NCI-H1694 (cell line): ENCODE data around the gene SPATA33.
A peak's percentile ranks its signal among the peaks of the same experiment; 100 is the strongest.
"Not testable (repeated sequence)": the region's sequence is repeated elsewhere in the genome, so short reads cannot be mapped to it uniquely, and the experiment has no call there.

Experiments
- DNase-seq: peaks from one replicate; lab custom pipeline; 2025; lab: John Stamatoyannopoulos, UW

Gene SPATA33

GRCh38 chr16:89664238-89664637 lies 6.6 kb downstream of the SPATA33 start:
- not testable (repeated sequence) for DNase-seq

- not testable (repeated sequence) for DNase-seq
These were observed 9.4 kb downstream of the SPATA33 start for GRCh38 chr16:89667000-89667399.

DNA sequence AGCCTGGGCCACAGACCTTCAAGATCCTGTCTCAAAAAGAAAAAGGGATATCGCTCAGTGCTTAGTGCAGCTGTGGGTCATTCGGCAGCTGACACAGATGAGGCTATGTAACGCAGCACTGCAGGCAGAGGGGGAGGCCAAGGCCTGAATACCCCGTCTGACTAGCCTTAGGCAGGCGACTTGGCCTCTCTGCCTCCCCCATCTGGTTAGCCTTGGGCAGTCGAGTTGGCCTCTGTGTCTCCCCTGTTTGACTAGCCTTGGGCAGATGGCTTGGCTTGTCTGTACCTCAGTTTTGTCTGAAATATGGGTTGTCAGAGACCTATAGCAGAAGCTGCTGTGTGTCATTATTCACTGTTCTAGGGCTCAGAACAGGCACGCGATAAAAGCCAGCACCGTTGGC lies 10.0 kb downstream of the SPATA33 start:
- no peak for DNase-seq

DNA sequence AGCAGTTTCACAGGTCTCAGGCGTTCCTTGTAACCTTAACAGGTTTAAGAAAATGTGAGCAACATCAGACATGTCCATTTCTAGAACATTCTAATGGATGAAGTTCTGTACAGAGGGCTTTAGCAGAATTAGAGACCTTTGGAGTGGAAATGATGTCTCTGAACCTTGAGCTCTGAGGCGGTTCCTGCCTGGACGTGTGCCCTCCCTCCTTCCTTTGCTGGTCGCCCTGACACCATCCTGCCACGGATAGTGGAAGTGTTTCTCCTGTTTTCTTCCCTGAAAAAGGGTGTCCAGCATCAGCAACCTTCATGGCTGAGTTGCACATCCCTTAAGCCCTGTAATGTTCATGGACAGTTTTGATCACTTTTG lies 11.1 kb downstream of the SPATA33 start:
- no peak for DNase-seq

GRCh38 chr16:89669755-89670154 lies 12.1 kb downstream of the SPATA33 start:
- DNase-seq = no peak

- DNase-seq = no peak
These were observed 13.1 kb downstream of the SPATA33 start for GRCh38 chr16:89670496-89671431.

- DNase-seq = not testable (repeated sequence)
These were observed 13.9 kb downstream of the SPATA33 start for GRCh38 chr16:89671565-89671964.

DNA sequence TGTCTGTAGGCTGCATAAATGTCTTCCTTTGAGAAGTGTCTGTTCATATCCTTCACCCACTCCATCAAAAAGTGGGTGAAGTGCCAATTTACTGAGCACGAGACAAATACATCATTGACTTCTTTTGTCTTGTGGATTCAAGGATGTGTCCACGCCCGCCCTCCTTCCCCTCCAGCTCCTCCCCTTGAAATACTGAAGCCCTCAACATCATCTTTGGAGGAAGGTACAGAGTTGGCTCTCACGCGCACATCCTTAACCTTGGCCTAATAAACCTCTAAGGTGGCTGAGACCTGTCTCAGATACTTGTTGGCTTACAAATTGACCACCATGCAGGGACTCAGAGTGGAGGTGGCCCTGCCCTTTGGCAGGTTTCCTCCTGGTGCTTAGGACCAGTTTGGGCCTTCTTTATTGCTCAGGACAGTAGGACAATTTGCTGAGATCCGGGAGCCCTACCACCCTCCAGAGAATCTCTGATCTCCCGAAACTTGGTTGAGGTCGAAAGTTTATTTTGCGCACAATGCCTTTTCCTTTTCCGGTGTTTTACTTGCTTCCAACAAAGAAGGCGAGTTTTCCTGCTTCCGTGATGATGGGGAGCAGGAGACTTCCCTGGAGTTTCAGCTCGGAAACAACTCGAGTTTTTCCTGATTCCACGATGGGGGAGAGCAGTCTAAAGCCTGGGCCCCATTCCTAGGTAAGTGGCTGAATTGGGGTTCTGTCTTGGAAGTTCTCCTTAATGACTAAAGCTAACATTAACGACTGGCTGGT lies 14.7 kb downstream of the SPATA33 start:
- DNase-seq = no peak

- DNase-seq = no peak
These were observed 20.6 kb downstream of the SPATA33 start for GRCh38 chr16:89678258-89678657.

DNA sequence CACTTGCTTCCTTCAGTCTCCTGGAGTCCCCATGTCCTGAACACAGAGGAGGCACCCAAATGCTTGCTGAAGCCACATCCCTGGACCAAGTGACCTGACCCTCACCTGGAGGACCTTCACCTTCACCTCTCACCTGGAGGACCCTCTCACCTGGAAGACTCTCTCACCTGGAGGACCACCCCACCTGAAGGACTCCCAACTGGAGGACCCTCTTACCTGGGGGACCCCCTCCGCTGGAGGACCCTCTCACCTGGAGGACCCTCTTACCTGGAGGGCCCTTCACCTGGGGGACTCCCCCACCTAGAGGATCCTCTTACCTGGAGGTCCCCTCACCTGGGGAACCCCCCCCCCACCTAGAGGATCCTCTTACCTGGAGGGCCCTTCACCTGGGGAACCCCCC lies 28.3 kb downstream of the SPATA33 start:
- no peak for DNase-seq

GRCh38 chr16:89686520-89687091 lies 29.0 kb downstream of the SPATA33 start, which contains the start of gene CDK10:
Gene CDK10, plus strand, starts transcription at chr16:89686689. Its CDS starts 22 bp downstream, at chr16:89686711.
- peak; percentile 73 for DNase-seq

DNA sequence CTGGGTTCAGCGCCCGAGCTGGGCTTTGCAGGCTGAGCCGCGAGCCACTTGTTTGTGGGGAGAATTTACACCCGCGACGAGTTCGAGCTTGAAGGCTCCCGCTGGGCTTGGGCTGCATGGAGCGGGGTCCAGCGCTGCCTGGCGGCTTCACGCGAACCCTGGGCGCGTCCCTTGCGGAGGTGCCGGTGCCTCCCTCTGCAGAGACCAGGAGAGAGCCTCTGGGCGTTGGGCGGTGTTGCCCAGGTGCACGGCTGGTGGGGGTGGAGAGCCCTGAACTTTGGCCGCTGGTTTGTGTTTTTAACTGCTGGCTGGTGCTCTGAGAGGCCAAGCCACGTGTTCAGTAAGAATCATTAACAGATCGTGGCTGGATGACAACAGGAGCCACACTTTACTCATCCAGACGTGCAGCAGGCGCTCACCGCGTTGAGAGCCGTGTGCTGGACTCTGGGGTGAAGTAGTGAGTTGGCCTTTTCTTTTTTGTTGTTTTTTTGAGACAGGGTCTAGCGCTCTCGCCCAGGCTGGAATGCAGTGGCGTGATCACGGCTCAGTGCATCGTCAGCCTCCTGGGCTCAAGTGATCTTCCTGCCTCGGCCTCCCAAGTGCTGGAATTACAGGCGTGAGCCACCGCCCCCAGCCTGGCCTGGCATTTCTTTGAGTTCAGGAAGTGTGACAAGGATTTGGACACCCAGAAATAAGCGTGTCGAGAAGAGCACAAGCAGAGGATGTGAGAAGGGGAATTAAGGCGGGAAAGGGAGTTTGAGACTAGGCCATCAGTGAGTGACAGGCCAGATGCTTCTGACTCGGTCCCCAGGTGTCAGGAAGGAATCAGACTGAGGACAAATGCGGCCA lies 29.7 kb downstream of the SPATA33 start:
- no peak for DNase-seq

GRCh38 chr16:89688395-89688794 lies 30.8 kb downstream of the SPATA33 start:
- DNase-seq = no peak

- no peak for DNase-seq
These were observed 31.5 kb downstream of the SPATA33 start for GRCh38 chr16:89689142-89689541.

DNA sequence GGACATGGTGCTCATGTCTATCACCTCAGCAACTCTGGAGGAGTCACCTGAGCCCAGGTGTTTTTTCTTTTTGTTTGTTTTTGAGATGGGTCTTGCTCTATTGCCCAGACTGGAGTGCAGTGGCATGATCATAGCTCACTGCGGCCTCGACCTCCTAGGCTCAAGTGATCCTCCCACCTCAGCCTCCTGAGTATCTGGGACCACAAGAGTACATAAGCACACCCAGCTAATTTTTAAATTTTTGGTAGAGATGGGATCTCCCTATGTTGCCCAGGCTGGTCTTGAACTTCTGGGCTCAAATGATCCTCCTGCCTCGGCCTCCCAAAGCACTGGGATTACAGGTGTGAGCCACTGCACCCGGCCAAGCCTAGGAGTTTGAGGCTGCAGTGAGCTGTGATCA lies 32.0 kb downstream of the SPATA33 start:
- DNase-seq = not testable (repeated sequence)

DNA sequence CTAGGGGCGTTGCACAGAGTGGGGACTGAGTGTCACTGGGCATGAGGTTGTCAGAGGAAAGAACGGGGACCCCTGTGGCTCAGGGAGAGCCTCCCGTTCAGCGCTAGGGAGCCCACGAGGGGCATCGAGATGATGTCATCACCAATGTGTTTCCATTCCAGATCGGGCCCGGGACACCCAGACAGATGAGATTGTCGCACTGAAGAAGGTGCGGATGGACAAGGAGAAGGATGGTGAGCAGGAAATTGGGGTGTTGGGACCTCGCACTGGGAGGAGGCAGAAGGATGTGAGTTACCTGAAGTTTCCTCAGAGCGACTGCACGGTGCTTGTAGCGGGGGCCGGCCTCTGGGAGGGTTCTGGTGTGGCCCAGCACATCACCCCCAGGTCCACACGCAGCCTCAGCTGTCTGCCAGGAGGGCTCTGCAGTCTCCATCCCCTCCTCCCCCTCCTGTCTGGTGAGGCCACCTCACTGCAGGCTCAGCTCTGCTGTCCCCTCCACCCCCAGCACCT lies 32.8 kb downstream of the SPATA33 start:
- no peak for DNase-seq

DNA sequence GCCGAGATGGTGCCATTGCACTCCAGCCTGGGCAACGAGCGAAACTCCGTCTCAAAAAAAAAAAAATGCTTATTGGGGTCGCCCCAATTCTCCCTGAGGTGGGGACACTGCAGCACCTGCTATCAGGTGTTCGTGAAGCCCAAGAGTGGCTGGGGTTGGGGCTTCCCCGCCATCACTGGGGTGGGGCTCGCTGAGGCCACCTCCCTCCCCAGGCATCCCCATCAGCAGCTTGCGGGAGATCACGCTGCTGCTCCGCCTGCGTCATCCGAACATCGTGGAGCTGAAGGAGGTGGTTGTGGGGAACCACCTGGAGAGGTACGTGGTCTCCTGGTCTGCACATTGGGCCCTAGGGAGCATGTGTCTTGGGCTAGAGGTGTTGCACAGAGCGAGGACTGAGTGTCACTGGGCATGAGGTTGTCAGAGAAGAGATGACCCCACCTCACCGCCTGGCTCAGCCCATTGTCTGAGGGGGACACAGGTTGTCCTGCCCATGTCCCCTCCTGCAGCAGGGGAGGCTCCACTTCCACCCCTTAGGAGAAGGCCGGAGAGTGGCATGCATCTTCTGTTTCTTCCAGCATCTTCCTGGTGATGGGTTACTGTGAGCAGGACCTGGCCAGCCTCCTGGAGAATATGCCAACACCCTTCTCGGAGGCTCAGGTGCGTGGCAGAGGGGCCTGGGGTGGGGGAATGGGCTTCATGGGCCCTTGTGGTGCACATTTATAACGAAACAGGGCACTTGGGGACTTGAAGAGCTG lies 33.8 kb downstream of the SPATA33 start:
- no peak for DNase-seq

DNA sequence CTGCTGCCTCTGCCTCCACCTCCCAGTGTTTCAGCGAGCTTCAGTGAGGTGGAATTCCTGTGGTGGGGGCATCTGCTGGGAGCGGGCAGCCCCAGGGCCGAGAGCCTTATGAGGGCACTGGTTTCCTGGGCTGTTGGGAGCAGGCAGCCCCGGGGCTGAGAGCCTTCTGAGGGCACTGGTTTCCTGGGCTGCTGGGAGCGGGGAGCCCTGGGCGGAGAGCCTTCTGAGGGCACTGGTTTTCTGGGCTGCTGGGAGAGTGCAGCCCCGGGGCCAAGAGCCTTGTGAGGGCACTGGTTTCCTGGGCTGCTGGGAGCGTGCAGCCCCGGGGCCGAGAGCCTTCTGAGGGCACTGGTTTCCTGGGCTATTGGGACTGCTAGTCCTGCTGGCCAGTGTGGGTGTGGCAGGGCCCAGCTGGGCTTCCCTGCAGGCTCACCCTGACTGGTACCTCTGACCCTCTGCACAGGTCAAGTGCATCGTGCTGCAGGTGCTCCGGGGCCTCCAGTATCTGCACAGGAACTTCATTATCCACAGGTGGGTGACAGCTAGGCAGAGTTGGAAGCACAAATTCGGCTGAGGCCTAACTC lies 34.4 kb downstream of the SPATA33 start:
- no peak for DNase-seq

- no peak for DNase-seq
These were observed 35.7 kb downstream of the SPATA33 start for GRCh38 chr16:89693289-89693731.
